ENCODE measurements around the gene OPCML.

DNA sequence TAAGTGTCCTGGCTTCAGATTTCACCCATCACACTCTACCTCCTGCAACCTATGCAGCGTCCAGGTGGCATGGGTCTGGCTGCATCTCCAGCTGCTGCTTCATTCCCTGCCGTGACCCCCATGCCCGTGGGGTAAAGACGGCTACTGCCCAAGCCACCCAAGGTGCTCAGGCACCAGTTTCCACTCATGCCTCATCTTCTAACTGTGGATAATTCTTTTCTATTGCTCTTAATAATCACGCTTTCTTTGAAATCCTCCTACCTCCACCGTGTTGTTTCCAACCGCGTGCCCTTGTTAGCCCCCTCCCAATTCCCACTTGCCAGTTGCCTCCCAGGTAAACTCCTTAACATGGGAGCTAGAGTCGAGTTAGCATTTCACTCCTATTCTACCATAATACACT lies 738.5 kb downstream of the OPCML start:
- no peak for TF ChIP-seq POLR2A (IDR thresholded peaks at IDR 0.05)
- TF ChIP-seq, protein P1, sequence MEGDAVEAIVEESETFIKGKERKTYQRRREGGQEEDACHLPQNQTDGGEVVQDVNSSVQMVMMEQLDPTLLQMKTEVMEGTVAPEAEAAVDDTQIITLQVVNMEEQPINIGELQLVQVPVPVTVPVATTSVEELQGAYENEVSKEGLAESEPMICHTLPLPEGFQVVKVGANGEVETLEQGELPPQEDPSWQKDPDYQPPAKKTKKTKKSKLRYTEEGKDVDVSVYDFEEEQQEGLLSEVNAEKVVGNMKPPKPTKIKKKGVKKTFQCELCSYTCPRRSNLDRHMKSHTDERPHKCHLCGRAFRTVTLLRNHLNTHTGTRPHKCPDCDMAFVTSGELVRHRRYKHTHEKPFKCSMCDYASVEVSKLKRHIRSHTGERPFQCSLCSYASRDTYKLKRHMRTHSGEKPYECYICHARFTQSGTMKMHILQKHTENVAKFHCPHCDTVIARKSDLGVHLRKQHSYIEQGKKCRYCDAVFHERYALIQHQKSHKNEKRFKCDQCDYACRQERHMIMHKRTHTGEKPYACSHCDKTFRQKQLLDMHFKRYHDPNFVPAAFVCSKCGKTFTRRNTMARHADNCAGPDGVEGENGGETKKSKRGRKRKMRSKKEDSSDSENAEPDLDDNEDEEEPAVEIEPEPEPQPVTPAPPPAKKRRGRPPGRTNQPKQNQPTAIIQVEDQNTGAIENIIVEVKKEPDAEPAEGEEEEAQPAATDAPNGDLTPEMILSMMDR (IDR thresholded peaks at IDR 0.05): no peak
- no peak for TF ChIP-seq EP300 (IDR thresholded peaks at IDR 0.05; ENCODE audit: low read depth)
- no peak for TF ChIP-seq POLR2AphosphoS5 (IDR thresholded peaks at IDR 0.05)

All from transverse colon (tissue), 4 donors.